ENCODE data around the gene IZUMO4.

DNA sequence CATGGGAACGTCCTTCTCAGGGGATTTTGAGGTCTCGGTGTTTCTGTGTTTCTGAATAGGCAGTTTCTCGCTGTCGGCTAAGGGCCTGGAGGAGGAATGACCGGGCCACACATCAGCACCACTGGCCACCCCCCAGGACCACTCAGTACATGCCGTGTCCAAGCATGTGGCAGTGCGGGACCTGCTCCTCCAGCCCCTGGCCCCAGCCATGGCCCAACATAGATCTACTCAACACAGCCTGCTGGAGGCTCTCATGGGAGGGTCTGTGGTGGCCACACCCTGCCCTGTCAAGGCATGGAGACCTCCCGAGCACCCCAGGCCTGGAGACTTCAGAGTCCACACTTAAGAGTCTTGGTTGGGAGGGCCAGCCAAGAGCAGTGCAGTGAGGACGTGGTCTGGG lies 17.5 kb downstream of the IZUMO4 start:
- TF ChIP-seq, protein P1, sequence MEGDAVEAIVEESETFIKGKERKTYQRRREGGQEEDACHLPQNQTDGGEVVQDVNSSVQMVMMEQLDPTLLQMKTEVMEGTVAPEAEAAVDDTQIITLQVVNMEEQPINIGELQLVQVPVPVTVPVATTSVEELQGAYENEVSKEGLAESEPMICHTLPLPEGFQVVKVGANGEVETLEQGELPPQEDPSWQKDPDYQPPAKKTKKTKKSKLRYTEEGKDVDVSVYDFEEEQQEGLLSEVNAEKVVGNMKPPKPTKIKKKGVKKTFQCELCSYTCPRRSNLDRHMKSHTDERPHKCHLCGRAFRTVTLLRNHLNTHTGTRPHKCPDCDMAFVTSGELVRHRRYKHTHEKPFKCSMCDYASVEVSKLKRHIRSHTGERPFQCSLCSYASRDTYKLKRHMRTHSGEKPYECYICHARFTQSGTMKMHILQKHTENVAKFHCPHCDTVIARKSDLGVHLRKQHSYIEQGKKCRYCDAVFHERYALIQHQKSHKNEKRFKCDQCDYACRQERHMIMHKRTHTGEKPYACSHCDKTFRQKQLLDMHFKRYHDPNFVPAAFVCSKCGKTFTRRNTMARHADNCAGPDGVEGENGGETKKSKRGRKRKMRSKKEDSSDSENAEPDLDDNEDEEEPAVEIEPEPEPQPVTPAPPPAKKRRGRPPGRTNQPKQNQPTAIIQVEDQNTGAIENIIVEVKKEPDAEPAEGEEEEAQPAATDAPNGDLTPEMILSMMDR (IDR thresholded peaks at IDR 0.05; ENCODE audit: poor library complexity, severe bottlenecking): no peak
- TF ChIP-seq POLR2AphosphoS5 (IDR thresholded peaks at IDR 0.05) (no peak), RAD21 (conservative IDR thresholded peaks at IDR 0.05) (no peak)
